ENCODE measurements around the gene MBD3.

Gene MBD3

DNA sequence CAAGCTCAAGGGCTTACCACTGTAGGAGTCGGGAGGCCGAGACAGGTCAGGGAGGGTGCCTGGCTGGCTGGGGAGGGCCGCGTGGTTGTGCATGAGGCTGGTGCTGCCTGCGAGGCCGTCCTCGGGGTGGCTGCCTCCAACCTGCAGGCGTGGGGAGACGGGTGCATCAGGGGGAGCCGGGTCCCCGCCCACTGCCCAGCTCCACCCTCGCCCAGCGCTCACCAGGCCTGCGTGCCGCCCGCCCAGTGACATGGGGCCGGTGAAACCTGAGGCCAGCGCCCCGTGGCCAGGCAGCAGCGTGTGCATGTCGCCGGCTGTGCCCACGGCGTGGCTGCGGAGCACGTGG, 26.4 kb upstream of the MBD3 start:
- no peak for DNase-seq (ENCODE audit: low read depth in 2 of 2)

DNA sequence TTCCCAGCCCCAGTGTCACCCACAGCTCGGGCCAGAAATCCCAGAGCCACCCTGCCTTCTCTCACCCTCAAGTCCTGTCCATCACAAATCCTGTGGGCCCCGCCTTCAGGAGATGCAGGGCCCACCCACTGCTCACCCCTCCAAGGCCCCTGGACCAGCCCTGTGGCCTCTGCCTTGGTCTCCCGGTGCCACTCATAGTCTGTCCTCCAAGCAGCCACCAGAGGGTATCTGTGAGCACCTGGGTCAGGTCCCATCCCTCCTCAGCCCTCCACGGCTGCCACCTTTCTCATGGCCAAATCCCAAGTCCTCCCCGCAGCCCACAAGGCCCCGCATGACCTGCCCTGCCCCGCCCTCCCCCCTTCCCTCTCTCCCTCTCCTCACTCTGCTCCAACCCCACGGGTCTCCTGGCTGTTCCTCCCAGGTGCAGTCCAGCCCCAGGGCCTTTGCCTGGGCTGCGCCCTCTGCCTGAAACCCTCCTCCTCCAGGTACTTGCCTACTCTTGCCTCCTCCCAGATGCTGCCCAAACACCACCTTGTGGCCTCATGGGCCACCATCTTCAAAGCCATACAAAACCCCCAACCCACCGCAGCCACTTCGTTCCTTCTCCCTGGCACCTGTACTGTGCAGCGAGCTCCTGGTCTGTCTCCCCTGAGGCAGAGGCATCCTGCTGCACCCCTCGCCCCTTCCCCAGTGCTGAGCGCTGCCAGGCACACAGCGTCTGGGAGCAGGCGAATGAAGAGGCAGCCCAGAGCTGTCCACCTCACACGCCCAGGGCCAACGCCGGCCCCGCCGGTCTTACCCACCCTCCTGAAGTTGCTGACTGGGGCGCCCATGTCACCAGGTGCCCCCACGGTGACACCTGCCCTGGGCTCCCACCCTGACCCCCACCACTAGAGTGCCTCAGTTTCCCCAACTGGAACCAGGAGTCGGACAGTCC, 25.8 kb upstream of the MBD3 start:
- DNase-seq (ENCODE audit: low read depth in 2 of 2), result no peak

DNA sequence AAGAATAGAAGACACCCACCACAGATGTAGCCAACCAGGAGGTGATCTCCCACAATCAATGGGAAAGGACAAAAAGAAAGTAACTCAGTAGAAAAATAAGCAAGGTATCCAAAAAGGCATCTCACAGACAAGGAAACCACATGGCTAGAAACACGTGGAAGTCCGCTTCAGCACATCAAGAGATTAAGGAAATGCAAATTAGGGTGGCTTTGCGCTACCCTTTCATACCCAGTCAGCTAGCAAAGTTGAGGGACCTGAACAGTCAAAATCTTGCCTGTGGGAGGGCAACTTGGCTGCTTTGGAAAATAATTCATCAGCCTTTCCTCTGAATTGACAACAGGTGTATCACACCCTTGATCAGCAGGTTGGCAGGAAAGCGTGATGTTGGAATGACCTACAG, 24.2 kb upstream of the MBD3 start:
- DNase-seq (ENCODE audit: low read depth in 2 of 2), result no peak

DNA sequence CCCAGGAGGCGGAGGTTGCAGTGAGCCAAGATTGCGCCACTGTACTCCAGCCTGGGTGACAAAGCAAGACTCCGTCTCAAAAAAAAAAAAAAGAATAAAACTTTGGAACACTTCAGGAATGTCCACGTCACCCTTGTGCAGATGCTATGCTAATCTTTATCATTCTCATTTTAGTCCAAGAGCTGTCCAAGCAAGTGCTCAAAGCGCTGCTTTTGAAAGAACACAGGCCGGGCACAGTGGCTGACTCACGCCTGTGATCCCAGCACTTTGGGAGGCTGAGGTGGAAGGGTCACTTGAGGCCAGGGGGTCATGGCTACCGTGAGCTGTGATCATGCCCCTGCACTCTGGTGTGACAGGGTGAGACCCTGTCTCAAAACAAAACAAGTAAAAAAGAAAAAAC, 23.7 kb upstream of the MBD3 start:
- DNase-seq (ENCODE audit: low read depth in 2 of 2), result no peak

DNA sequence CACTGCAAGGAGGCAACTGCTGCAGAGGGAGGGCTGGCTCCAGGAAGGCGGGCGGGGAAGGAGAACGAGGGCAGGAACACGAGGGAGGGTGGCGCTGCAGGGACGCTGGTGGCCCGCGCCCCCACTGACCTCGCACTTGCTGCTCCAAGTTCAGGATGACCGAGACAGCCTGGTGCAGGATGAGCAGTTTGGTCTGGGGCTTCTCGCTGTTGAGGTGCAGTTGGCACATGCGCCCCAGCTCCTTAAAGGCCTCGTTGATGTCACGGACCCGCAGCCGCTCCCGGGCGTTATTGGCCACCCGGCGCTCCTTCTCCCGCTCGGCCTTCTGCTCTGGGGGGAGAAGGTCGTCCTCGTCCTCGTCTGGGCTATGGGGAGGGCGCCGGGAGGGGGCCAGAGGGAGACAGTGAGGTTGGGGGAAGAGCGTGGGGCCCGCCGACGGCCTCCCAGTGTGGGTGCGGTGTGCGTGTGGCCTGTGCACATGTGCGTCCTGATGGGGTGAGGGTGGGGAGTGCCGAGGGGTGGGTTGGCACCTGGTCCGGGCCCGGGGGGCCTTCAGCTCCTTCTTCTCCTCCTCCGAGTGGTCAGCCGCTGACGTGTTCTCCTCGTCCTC, 22.6 kb upstream of the MBD3 start:
- no peak for DNase-seq (ENCODE audit: low read depth in 2 of 2)

DNA sequence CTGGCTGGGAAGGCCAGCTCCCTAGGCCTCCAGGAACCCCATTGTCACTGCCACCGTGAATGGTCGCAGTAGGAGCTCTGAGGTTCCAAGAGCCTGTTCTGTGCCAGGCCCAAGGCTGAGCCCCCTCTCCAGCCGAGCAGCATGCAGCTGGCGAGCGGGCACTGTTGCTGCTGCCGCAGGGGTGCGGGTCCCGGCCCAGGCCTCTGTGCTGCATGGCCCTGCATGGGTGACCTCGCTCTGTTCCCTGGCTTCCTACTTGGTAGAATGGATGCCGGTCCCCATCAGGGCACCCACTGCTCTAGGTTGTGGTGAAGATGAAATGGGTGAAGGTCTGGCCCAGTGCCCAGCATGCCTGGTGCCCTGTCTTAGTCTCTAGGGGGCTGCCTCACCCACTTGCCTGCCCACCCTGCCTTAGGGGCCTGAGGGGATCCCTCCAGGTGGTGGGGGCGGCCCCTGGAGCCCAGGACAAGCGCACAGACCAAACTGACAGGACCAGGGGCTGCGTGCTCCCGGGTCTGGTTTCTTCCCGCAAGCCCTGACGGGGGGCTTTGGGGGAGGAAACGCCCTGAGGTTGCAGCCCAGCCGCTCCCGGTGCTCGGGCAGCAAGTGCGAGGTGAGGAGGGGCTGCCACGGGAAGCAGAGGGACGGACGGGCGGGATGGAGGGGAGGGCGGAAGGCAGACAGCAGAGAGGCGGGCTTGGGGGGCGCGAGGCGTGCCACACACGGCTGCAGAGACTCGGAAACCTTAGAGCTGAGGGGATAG, 21.3 kb upstream of the MBD3 start:
- no peak for DNase-seq (ENCODE audit: low read depth in 2 of 2)

DNA sequence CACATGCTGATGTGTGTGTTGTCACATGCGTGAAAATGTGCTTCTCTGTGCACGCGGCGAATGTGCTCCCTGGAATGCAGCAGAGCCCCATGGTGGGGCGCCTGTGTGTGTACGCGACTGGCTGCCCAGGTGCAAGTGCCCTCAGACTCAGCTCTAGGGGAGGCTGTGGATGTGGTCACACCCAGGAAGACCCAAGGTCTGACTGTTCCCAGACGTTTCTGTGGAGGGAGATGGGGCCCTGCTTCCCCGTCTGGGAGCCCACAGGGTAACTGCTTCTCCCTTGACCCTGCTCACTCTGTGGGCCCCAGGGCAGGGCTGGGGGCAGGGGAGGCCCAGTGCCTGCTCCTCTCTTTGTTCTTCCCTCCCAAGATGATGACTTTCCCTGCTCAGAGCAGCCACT, 20.5 kb upstream of the MBD3 start:
- no peak for DNase-seq (ENCODE audit: low read depth in 2 of 2)

DNA sequence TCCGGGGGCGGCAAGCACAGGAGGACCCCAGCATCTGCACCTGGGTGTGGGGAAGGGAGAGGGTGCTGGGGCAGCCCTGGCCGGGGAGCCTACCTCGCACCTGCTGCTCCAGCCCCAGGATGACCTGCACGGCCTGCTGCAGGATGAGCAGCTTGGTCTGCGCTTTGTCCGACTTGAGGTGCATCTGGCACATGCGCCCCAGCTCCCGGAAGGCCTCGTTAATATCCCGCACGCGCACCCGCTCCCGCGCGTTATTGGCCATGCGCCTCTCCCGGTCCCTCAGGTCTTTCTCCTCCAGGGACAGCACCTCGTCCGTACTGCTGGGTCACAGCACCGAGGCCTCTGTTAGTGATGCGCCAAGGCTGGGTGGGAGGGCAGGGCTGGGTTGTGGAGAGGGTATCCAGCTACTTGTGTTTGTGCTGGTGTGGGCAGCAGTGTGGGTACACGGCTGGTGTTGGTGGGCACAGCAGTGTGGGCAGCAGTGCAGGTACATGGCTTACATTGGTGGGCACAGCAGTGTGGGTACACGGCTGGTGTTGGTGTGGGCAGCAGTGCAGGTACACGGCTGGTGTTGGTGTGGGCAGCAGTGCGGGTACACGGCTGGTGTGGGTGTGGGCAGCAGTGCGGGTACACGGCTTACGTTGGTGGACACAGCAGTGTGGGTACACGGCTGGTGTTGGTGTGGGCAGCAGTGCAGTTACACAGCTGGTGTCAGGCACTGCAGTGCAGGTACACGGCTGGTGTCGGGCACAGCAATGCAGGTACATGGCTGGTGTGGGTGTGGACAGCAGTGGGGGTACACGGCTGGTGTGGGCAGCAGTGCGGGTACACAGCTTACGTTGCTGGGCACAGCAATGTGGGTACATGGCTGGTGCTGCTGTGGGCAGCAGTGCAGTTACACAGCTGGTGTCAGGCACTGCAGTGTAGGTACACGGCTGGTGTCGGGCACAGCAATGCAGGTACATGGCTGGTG, 19.7 kb upstream of the MBD3 start:
- no peak for DNase-seq (ENCODE audit: low read depth in 2 of 2)

DNA sequence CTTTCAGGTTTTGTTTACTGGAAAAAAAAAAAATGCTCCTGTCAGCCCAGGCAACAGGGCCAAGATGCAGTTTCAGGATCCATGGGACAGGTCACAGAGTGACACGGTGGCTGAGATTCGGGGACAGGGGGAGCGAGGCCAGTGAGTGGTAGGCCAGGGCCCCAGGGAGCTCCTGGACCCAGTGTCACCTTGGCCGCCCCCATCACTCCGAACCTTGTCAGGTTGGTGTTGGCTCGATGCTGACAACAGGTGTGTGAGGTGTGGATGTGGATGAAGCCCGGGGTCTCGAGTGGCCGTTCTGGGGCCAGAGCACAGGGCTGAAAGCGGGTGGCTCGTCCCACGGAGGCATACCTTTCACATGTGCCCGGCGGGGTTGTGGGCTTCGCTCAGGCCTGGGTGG, 18.7 kb upstream of the MBD3 start:
- DNase-seq (ENCODE audit: low read depth in 2 of 2), result no peak

DNA sequence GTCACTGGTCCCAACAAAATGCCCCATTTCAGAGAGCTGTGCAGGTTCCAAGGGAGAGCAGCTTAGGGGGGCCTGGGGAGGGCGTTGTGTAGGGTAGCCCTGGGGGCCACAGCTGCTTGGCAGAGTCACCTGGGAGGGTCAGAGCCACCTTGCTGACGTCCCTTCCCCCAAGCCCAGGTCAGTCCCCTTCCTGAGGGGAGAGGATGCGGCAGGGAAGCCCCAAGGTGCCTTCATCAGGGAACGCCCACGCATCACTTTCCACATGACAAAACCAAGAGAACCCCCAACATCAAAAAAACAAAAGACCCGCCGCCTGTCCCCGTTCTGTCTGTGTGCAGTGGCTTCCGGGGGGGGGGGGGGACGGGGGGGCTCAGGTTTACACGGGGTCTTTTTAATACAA, 17.9 kb upstream of the MBD3 start:
- DNase-seq (ENCODE audit: low read depth in 2 of 2), result no peak

DNA sequence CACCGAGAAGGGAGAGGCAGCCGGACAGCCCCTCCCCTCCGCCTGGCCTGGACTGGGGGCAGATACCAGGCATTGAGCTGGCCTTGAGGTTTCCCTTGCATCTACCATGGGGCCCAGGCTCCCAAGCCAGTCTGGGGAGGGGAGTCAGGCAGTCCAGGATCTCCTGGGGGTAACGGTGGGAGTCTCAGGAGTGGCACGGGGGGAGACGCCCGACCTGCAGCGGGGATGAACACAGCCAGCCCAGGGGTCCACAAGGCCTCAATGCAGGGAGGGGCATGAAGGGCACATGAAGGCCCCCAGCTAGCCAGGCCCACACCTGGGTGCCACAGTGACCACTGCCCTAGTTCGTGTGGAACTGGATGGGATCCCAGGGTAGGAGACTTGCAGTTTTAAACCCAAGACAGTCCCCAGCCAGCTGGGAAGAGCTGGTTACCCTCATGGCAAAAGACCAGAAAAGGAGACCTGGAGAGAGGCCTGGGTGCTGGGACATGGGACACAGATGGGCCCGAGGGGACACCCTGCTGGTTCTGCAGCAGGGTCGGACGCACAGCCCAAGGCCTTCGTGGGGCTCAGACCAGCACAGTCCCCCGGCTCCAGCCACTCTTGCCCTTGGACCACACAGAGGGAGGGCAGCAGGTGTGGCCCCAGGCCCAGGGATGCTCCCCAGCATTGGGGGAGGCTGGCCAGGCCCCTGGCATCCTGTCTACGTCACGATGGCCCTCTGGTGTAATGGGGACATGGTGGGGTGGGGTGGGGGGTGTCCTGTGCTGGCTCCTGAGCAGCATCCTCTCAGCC, 17.2 kb upstream of the MBD3 start:
- DNase-seq (ENCODE audit: low read depth in 2 of 2), result no peak

DNA sequence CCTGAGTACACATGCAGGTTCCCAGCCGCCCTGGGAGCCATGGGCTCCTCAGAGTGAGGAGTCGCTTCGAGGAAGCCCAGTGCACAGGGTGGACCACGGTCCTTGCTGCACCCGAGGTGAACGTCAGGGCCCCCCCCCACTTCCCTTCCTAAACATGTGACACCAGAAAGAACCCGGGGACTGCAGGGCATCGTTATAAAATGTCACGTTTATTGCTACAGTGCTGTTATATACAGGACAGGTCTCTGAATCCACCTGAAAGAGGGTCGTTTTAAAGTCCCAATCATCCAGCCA, 16.4 kb upstream of the MBD3 start:
- DNase-seq (ENCODE audit: low read depth in 2 of 2), result no peak

DNA sequence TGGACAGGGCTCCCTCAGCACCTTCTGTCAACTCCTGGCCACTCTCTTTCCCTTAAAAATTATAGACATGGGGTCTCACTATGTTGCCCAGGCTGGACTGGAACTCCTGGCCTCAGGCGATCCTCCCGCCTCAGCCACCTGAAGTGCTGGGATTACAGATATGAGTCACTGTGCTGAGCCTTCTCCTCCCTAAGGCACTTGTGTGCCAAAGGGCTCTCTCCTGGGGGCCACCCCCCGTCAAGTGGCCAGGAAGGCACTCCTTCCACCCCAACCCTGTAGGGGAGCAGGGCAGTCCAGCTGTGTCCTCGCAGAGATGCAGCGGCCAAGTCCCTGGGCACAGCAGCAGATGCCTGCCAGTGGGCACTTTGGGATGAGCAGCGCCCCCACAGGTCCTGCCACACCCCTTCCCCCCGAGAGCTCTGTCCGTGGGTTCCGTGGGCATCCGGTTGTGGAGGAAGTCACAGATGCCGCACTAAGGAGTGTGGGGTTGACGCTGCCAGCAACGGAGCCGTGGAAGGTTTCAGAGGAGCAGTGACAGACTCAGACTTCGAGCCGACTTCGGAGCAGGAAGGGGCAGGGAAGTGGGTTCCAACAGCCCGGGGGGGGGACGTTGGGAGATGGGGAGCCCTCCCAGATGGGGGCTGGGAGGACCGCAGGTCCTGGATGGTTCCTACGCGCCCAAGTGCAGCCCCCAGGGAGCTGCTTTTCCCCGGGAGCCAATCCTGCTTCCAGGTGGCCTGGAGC, 15.9 kb upstream of the MBD3 start:
- DNase-seq (ENCODE audit: low read depth in 2 of 2), result no peak

DNA sequence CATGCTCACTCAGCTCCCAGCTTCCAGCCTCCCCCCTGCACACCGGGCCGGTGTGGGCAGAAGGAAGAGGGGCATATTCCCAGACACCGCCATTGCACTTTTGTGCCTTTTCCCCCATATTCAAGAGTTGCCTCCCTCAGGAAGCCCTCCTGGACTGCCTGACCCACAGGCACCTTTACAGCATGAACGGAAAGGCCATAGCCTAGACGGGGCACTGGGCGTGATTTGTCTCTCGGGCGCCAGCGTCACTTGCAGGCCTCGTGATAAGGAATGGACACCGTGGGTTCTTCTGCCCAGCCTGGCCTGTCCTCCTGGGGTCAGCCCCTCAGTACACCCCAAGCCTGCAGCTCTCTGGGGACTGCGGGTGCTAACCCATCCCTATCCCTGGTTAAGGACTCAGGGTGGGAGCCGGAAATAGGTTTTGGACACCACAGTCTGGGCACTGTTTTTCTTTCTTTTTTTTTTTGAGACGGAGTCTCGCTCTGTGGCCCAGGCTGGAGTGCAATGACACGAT, 13.5 kb upstream of the MBD3 start:
- DNase-seq (ENCODE audit: low read depth in 2 of 2), result no peak

DNA sequence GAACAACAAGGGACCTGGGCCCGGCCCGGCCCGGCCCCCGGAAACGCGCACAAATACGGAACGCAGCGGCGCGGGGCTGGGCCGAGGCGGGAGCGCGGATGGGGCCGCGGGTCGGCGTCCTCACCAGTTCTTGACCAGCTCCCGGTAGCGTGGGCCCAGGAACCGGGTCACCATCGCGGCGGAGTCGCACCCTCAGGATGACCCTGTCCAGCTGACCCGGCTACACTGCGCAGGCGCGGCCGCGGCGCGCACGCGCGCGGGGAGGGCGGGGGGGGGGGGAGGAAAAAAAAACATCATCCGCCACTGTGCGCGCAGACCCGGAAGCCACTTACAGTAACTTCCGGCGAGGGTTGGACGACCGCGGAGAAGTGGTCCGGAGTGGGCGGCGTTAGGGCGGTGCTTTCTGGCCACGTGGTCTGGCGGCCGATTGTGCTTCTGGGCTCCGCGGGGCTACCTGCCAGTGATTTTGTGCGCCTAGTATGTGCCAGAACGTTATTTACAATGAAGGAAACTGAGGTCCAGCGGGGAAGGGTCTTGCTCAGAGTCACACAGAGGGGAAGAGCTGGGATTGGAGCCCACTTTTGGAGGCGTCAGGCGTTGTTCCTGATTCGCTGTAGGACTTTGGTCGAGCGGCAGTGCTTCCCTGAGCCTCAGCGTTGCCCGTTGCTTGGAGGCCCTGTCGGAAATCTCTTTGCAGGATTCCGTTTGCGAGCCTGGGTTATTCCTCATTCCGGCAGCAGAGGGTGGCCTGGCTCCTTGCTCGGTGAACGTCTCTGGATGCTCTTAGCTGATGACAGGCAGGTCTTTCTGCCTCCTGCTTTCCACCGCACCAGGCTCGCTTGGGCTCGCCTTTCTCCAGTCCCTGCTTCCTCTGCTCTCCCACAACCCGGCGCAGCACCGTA, 12.8 kb upstream of the MBD3 start, which contains the start of gene UQCR11:
TSS of gene UQCR11 (minus strand) at position 227 of the 902 bp plus-strand sequence. CDS start at position 174, 53 bp downstream.
- DNase-seq (ENCODE audit: low read depth in 2 of 2), result peak; percentile 86 to 87

DNA sequence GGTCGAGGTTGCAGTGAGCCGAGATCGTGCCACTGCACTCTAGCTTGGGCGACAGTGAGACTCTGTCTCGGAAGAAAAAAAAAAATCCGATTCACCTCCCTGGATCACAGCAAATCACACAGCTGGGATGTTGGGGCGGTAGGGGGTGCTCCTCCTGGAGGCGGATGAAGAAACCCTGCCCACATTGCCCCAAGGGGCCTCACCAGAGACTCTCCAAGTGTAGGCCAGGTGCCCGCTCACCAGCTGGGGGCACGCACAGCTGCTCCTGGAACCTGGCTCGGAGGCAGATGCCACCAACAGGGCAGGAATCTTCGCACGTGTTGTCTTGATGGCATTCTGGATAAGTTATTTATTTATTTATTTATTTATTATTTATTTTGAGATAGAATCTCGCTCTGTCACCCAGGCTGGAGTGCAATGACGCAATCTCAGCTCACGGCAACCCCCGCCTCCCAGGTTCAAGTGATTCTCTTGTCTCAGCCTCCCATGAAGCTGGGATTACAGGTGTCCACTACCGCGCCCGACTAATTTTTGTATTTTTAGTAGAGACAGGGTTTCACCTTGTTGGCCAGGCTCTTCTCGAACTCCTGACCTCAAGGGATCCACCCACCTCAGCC, 9.5 kb upstream of the MBD3 start:
- DNase-seq (ENCODE audit: low read depth in 2 of 2), result no peak

DNA sequence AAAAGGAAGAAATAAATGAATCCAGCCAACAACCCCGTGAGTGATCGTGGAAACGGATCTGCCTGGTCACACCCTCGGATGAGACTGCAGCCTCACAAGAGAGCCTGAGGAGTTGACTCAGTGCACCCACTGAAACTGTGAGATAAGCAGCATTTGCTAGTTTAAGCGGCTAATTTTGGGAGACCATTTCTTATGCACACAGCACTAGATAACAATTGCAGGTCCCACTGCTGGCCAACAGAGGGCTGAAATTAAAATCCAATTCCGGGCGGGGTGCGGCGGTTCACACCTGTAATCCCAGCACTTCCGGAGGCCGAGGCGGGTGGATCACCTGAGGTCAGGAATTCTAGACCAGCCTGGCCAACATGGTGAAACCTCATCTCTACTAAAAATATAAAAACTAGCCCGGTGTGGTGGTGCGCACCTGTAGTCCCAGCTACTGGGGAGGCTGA, 9.0 kb upstream of the MBD3 start:
- DNase-seq (ENCODE audit: low read depth in 2 of 2), result no peak

DNA sequence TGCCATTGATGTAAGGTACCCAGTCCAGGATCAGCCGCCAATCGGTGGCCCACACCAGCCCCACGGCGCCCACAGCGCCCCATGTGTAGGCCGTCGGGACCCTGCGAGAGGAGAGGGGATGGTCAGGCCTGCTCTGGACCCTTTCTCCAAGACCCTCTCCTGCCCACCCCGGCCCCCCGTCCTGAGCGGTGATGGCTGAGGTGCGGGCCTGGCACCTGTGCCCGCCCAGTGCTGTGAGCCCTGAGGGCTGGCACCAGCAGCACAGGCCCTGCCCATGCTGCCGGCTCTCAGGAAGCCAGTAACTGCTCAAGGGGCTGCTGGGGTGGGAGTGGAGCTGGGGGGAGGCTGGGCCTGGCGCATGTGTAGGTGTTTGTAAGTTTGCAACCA, 6.8 kb upstream of the MBD3 start:
- no peak for DNase-seq (ENCODE audit: low read depth in 2 of 2)

Measured in fibroblast of skin of left biceps (primary cell).